ENCODE results near the gene WSB1.

GRCh38 chr17:27284811-27285415, 9.0 kb upstream of the WSB1 start:
- TF ChIP-seq E2F4 (CRISPR knock-in tag; IDR thresholded peaks at IDR 0.05; ENCODE audit: low read depth) (no peak), ZNF274 (IDR thresholded peaks at IDR 0.05; ENCODE audit: borderline replicate concordance, low read depth, low read length) (no peak), PTBP1 (IDR thresholded peaks at IDR 0.05; ENCODE audit: low read depth, low read length) (no peak), JUN (IDR thresholded peaks at IDR 0.05; ENCODE audit: borderline replicate concordance, low read depth, low read length) (no peak), JUN (CRISPR knock-in tag; IDR thresholded peaks at IDR 0.05; ENCODE audit: borderline replicate concordance) (no peak)
